IPS DF 6.9 (cell line): ENCODE measurements around the gene NELFCD.

Source experiments
- DNase-seq: peaks from one replicate; pipeline ENCODE4 v3.0.0-alpha.2; 2013; ENCODE audit warnings: low read depth, low spot score
- H3K27ac ChIP-seq: one replicate; pipeline ENCODE4 v1.5.1; 2013; ENCODE audit warnings: low read length, control low read depth
- H3K27me3 ChIP-seq: 2 replicates; pipeline ENCODE4 v1.6.1; 2013; ENCODE audit warnings: mild to moderate bottlenecking, low read length; ENCODE audit not compliant: control insufficient read depth, insufficient read depth
- H3K36me3 ChIP-seq: 2 replicates; pipeline ENCODE4 v1.6.1; 2013; ENCODE audit warnings: low read length; ENCODE audit not compliant: control insufficient read depth, insufficient read depth
- H3K4me1 ChIP-seq: 2 replicates; pipeline ENCODE4 v1.6.1; 2013; ENCODE audit warnings: low read length; ENCODE audit not compliant: control insufficient read depth, insufficient read depth
- H3K4me3 ChIP-seq: 2 replicates; pipeline ENCODE4 v1.5.1; 2013; ENCODE audit warnings: mild to moderate bottlenecking, low read length
- H3K9me3 ChIP-seq: 2 replicates; pipeline ENCODE4 v1.6.1; 2013; ENCODE audit warnings: low read length, inconsistent platforms; ENCODE audit not compliant: control insufficient read depth, insufficient read depth
- WGBS: extraction: QIAGEN DNeasy Blood & Tissue Kit; methylation state at CpG from one replicate; pipeline ENCODE4 v1.1.7; 2013; ENCODE audit warnings: mixed read lengths, missing lambda C conversion rate; ENCODE audit not compliant: insufficient read length, insufficient coverage; 5-methylcytosine and 5-hydroxymethylcytosine counted together

Gene NELFCD

DNA sequence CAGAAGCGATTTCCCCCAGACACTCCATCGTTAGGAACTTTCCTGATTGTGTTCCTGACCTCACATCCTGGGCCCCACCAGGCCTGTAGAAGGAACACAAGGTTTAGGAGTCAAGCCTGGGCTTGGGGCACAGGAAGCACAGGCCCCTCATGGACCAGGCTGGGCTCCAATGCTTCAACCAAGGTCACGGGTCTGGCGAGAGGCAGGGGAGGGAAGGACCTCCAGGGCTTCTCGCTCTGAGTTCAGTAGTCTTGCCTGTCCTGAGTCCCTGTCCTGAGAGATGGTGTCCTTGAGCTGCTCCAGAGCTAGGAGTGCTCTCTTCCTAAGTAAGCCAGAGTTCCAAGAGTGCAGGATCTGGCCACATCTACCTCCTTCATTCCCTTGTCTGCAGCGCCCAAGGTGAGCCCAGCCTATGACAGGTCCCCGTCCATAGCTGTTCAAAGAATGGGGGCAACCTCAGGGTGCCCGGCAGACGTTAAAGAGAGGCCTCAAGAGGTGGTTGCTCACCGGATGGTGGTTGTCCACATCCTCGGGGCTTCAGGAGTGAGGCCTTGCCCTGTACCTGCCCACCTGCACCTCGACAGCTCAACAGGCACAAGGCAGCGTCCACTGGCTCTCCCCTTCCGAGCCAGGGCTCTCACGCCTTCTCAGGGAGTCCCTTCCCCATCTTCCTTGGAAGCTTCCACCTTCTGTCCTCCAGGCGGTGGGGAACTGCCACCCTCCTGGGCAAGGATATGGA, 36.6 kb downstream of the NELFCD start:
- Histone ChIP-seq H3K4me1 (no peaks in the 10 kb centered on the region), H3K36me3 (no peaks in the 10 kb centered on the region), H3K9me3 (no peaks in the 10 kb centered on the region), H3K27me3 (no peaks in the 10 kb centered on the region), H3K27ac (no peak overlapping the region), H3K4me3 (no peak overlapping the region)
- WGBS = no CpG with 5 or more reads among the region's 16 CpGs
- no peak for DNase-seq

DNA sequence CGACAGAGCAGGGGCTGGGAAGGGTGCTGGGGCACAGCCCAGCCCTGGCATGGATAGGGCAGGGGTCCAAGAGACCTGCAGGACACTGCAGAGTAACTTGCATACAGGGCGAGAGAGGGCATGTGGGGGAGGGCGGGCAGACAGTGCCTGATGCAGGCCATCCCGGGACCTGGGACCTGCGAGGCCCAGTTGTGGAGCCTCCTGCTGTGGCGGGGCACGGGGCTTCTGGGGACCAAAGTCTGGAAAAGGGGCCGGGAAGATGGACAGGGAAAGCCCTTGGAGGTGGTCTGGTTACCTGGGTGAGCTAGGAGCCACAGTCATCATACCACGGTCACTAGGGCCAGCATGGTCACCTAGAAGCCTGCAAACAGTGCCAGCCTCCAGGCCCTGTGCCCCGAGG, 37.8 kb downstream of the NELFCD start:
- Histone ChIP-seq H3K27me3 (no peaks in the 10 kb centered on the region), H3K36me3 (no peaks in the 10 kb centered on the region), H3K4me3 (no peak overlapping the region), H3K4me1 (no peaks in the 10 kb centered on the region), H3K27ac (no peak overlapping the region), H3K9me3 (no peaks in the 10 kb centered on the region)
- no CpG with 5 or more reads among the region's 10 CpGs for WGBS
- DNase-seq = no peak

DNA sequence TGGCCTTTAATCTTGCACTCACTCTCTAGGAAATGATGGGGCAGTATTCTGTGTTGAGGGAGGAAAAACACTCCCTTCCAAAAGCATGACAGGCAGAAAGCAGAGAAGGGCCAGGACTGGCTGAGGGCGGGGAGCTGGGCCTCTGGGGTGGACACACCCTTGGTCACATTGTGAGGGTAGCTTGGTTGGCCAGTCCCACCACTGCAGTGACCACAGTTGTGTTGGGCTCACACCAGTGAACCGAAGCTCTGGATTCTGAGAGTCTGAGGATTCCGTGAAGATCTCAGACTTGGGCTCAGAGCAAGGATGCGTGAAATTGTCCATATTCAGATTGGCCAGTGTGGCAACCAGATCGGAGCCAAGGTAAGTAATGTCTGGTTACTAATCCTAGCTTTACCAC, 38.2 kb downstream of the NELFCD start, which contains the start of gene TUBB1:
TUBB1 (plus strand) TSS at position 213 of the 400 bp plus-strand sequence; CDS start at position 307, 94 bp downstream.
- Histone ChIP-seq H3K27me3 (no peaks in the 10 kb centered on the region), H3K4me3 (no peak within 1 kb of the TSS), H3K27ac (no peak within 1 kb of the TSS), H3K9me3 (no peaks in the 10 kb centered on the region), H3K36me3 (0 out of 2 replicates have a peak, but pooled peaks cover 4% of the 10 kb centered on the region), H3K4me1 (no peaks in the 10 kb centered on the region)
- no peak for DNase-seq
- no CpG with 5 or more reads among the region's 5 CpGs for WGBS

DNA sequence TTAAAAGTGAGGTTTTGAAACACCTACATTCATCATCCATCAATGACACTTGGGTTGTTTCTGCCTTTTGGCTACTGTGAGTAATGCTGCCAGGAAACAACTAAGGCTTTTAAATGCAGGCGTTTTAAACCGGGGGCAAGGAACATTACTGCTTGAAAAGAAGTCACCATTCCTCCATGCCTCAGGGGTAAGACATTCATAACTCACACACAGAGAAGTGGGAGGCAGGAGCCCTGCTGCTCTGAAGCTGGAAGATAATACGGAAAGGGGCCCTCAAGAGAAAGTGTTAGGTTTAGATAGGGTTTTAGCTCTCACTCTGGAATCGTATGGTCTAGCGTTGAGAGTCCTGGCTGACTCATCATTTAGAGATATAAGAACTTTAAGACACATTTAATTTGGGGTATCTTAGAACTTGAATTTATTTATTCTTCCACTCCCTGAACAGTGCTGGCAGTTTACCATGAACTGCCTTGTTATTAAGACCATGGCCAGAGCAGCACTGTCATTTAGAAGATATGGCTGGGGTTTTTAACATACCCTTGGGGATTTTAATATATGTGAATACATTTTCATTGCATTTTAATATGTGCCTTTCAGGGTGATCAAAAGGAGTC, 40.0 kb downstream of the NELFCD start:
- Histone ChIP-seq H3K4me3 (no peak overlapping the region), H3K36me3 (peaks cover 10% of the 10 kb centered on the region; the same call in 1 of the 2 replicates), H3K27me3 (no peaks in the 10 kb centered on the region), H3K4me1 (no peaks in the 10 kb centered on the region), H3K27ac (no peak overlapping the region), H3K9me3 (no peaks in the 10 kb centered on the region)
- no peak for DNase-seq
- no CpG with 5 or more reads among the region's 5 CpGs for WGBS

DNA sequence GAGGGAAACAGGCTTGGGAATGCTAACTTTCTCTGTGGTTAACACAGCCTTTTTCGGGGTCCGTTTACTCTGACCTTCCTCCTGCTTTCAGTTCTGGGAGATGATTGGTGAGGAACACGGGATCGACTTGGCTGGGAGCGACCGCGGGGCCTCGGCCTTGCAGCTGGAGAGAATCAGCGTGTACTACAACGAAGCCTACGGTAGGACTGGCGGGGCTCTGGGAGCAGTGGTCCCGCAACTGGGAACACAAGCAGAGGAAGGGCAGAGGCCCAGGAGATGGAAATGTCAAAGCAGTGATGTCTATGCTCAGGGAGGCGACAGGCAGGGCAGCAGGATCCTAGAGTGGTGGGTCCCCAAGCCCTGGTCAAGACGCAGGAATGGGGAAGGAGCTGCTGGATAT, 41.7 kb downstream of the NELFCD start:
- DNase-seq = no peak
- H3K27ac ChIP-seq = no peak overlapping the region
- H3K36me3 ChIP-seq = peaks cover 10% of the 10 kb centered on the region; the same call in 1 of the 2 replicates
- no peaks in the 10 kb centered on the region for H3K27me3 ChIP-seq
- no peak overlapping the region for H3K4me3 ChIP-seq
- H3K4me1 ChIP-seq = no peaks in the 10 kb centered on the region
- whole genome bisulfite sequencing = no CpG with 5 or more reads among the region's 15 CpGs
- H3K9me3 ChIP-seq = no peaks in the 10 kb centered on the region

DNA sequence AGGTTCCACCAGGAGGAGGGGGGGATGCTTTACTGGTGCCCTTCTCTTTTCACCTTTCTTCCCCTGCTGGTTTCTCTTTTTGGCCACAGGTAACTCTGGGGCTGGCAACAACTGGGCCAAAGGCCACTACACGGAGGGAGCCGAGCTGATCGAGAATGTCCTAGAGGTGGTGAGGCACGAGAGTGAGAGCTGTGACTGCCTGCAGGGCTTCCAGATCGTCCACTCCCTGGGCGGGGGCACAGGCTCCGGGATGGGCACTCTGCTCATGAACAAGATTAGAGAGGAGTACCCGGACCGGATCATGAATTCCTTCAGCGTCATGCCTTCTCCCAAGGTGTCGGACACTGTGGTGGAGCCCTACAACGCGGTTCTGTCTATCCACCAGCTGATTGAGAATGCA, 42.6 kb downstream of the NELFCD start:
- no peak for DNase-seq
- no peak overlapping the region for H3K4me3 ChIP-seq
- no peak overlapping the region for H3K27ac ChIP-seq
- no peaks in the 10 kb centered on the region for H3K9me3 ChIP-seq
- no peaks in the 10 kb centered on the region for H3K4me1 ChIP-seq
- WGBS = no CpG with 5 or more reads among the region's 13 CpGs
- peaks cover 10% of the 10 kb centered on the region; the same call in 1 of the 2 replicates for H3K36me3 ChIP-seq
- H3K27me3 ChIP-seq = no peaks in the 10 kb centered on the region

DNA sequence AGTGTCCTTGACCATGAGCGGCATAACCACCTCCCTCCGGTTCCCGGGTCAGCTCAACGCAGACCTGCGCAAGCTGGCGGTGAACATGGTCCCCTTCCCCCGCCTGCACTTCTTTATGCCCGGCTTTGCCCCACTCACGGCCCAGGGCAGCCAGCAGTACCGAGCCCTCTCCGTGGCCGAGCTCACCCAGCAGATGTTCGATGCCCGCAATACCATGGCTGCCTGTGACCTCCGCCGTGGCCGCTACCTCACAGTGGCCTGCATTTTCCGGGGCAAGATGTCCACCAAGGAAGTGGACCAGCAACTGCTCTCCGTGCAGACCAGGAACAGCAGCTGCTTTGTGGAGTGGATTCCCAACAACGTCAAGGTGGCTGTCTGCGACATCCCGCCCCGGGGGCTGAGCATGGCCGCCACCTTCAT, 43.1 kb downstream of the NELFCD start:
- WGBS = no CpG with 5 or more reads among the region's 24 CpGs
- Histone ChIP-seq H3K4me1 (no peaks in the 10 kb centered on the region), H3K27ac (no peak overlapping the region), H3K36me3 (peaks cover 11% of the 10 kb centered on the region; the same call in 1 of the 2 replicates), H3K9me3 (no peaks in the 10 kb centered on the region), H3K27me3 (no peaks in the 10 kb centered on the region), H3K4me3 (no peak overlapping the region)
- no peak for DNase-seq

GRCh38 chr20:59025086-59025485, 44.0 kb downstream of the NELFCD start:
- Histone ChIP-seq H3K27ac (no peak overlapping the region), H3K27me3 (no peaks in the 10 kb centered on the region), H3K4me3 (no peak overlapping the region), H3K36me3 (peaks cover 14% of the 10 kb centered on the region; the same call in 1 of the 2 replicates), H3K9me3 (no peaks in the 10 kb centered on the region), H3K4me1 (no peaks in the 10 kb centered on the region)
- WGBS = no CpG with 5 or more reads among the region's 2 CpGs
- DNase-seq = no peak

- H3K4me1 ChIP-seq = no peaks in the 10 kb centered on the region
- WGBS = no CpG with 5 or more reads among the region's 4 CpGs
- DNase-seq = no peak
- no peaks in the 10 kb centered on the region for H3K27me3 ChIP-seq
- H3K4me3 ChIP-seq = no peak overlapping the region
- no peaks in the 10 kb centered on the region for H3K9me3 ChIP-seq
- no peak overlapping the region for H3K27ac ChIP-seq
- peaks cover 14% of the 10 kb centered on the region; the same call in 1 of the 2 replicates for H3K36me3 ChIP-seq
These were observed 44.5 kb downstream of the NELFCD start for GRCh38 chr20:59025511-59025910.

DNA sequence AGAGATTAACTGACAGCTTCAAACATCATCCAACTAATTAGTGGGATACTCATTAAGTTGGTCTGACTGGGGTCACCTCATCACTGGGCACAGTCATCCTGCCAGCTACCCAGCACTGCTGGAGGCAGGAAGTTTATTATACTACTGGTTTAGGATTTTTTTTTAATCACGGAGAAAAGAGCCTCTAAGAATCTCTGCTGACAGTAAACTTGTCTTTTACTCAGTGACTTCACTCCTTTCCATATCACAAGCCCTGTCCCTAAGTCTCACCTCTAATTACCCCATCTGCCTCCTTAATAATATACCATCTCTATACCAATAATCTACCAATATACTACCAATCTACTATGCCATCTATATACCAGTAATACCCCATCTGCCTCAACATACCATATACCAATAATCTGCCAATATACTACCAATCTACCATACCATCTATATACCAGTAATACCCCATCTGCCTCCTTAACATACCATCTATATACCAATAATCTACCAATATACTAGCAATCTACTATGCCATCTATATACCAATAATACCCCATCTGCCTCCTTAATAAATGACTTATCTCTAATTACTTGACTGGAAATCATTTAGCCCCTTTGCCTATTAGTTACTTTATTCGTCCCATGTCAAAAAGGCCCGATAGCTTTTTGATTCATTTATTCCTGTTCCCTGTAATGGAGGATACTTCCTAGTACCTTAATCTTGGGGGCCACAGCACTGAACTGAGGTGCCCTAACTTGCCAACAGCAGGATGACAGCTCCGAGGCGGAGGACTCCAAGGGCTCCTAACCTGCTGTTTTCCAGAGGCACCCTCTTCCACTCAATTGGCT, 46.1 kb downstream of the NELFCD start:
- no CpG with 5 or more reads among the region's 5 CpGs for WGBS
- Histone ChIP-seq H3K27ac (no peak overlapping the region), H3K4me3 (no peak overlapping the region), H3K27me3 (no peaks in the 10 kb centered on the region), H3K4me1 (no peaks in the 10 kb centered on the region), H3K36me3 (peaks cover 14% of the 10 kb centered on the region), H3K9me3 (no peaks in the 10 kb centered on the region)
- DNase-seq = no peak
